Body of pancreas (tissue), 4 donors: ENCODE measurements around the gene CDHR3. TPM values are rescaled to one million over a fixed set of nuclear protein-coding genes. Genes with fewer than 3 reads are reported as not detected.

ENCODE experiments used
- ATAC-seq: fragments of 150-250 bp; one replicate; pipeline ENCODE4 v1.9.1; 2016
- DNase-seq, 4 donors: peaks; one replicate each; pipeline ENCODE4 v3.0.0-alpha.2; 2019
- H3K27ac ChIP-seq, 4 donors: fragments of 200-600 bp; sonication (generic); 1 replicate in 3 of 4; 2 replicates in 1 of 4; pipeline versions ENCODE4 v1.5.1 to v1.6.1; 2016 to 2019; ENCODE audit warnings: mild to moderate bottlenecking in 1 of 4, mixed read lengths in 1 of 4, moderate library complexity in 1 of 4
- H3K27me3 ChIP-seq, 2 donors: fragments of 200-600 bp; sonication (generic); one replicate each; pipeline ENCODE4 v1.6.0; 2016; ENCODE audit warnings: mild to moderate bottlenecking in 1 of 2
- H3K36me3 ChIP-seq, 2 donors: fragments of 200-600 bp; sonication (generic); replicated peaks in 1 of 2; 2 replicates each; pipeline ENCODE4 v1.5.1; 2016; ENCODE audit warnings: low read depth in 2 of 2; ENCODE audit not compliant: insufficient read depth in 1 of 2
- H3K4me1 ChIP-seq: fragments of 200-600 bp; sonication (generic); one replicate; pipeline ENCODE4 v1.6.0; 2016
- H3K4me3 ChIP-seq, 2 donors: fragments of 200-600 bp; sonication (generic); 1 replicate in 1 of 2; 2 replicates in 1 of 2; pipeline ENCODE4 v1.5.1; 2016 to 2019
- H3K9me3 ChIP-seq, 3 donors: fragments of 200-600 bp; sonication (generic); 1 replicate in 2 of 3; 2 replicates in 1 of 3; pipeline ENCODE4 v1.5.1; 2016
- CTCF ChIP-seq, 7 experiments: fragments of 450-650 bp in 4 of 7; fragments of 200-600 bp in 3 of 7; sonication (generic) in 3 of 7; IDR thresholded peaks; one replicate each; pipeline ENCODE4 v1.5.1; 2016 to 2019; ENCODE audit warnings: antibody characterized with exemption in 7 of 7
- POLR2A ChIP-seq, 3 donors: fragments of 450-650 bp; IDR thresholded peaks; one replicate each; pipeline ENCODE4 v1.6.1; 2016; ENCODE audit warnings: antibody characterized with exemption in 3 of 3, mild to moderate bottlenecking in 2 of 3
- WGBS, 2 donors: methylation state at CpG; one replicate each; pipeline ENCODE4 v1.1.5; 2017; 5-methylcytosine and 5-hydroxymethylcytosine counted together
- intact Hi-C: fragments of 100-400 bp; cut with DNase I; formaldehyde crosslinking; loops from one replicate; pipeline ENCODE4 v1.15.1; 2023
- total RNA-seq, 2 donors: library from RNA; depleted of rRNA; stranded (reverse); fragments of >200 nt; gene quantifications; one replicate each; pipeline ENCODE4 v1.1.0, GENCODE V29; 2016

The CDHR3 gene
- total RNA-seq, 2 donors from 2014 or later = 1.6 to 14.8 TPM

GRCh38 chr7:106070201-106070551, 107.1 kb downstream of the CDHR3 start:
- Histone ChIP-seq H3K9me3 (no peaks in the 10 kb centered on the region), H3K36me3 (no peaks in the 10 kb centered on the region), H3K27ac (peak overlapping the region in 2 of 4 donors; percentile 77 to 81), H3K4me1 (peaks cover 45% of the 10 kb centered on the region), H3K4me3 (no peak overlapping the region), H3K27me3 (no peaks in the 10 kb centered on the region)
- DNase-seq (peak; percentile 62 to 82 (median 78)), ATAC-seq (peak; percentile 72)
- intact Hi-C loops = no loop called here
- no peak for TF ChIP-seq POLR2A (IDR thresholded peaks at IDR 0.05)
- TF ChIP-seq CTCF (IDR thresholded peaks at IDR 0.05) = no peak
- WGBS, 2 donors = 37 to 100% methylated on average over 2 to 5 of the region's 5 CpGs

DNA sequence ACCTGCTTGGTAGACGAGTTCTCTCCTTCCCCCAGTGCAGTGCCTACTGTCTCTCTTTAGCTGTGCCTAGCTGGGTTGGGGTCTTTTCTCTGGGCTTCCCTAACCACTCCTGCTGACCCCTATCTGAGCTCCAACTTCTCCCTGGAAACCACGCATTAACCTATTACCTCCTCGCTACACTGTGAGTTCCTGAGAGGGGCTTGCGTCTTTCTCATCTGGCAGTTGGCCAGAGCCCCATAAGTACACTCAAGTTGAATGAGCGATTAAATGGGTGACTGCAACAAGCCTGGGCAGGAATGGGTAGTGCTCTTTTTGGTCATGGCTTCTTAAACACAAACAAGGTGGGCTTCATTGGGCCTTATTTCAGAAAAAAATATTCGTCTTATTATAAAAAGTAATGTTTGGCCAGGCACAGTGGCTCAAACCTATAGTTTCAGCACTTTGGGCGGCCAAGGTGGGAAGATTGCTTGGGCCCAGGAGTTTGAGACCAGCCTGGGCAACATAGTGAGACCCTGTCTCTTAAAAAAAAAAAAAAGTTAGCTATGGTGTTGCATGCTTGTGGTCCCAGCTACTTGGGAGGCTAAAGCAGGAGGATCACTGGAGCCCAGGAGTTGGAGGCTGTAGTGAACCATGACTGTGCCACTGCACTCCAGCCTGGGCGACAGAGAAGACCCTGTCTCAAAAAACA, 107.6 kb downstream of the CDHR3 start:
- TF ChIP-seq POLR2A (IDR thresholded peaks at IDR 0.05) = no peak
- no peak for TF ChIP-seq CTCF (IDR thresholded peaks at IDR 0.05)
- ATAC-seq (no peak), DNase-seq (no peak)
- H3K27me3 ChIP-seq = no peaks in the 10 kb centered on the region
- intact Hi-C loops = no loop called here
- no peaks in the 10 kb centered on the region for H3K9me3 ChIP-seq
- WGBS, 2 donors = 84 to 87% methylated on average over 8 of the region's 8 CpGs
- H3K36me3 ChIP-seq = no peaks in the 10 kb centered on the region
- no peak overlapping the region for H3K4me3 ChIP-seq
- peaks cover 40% of the 10 kb centered on the region for H3K4me1 ChIP-seq
- H3K27ac ChIP-seq = peak overlapping the region in 3 of 4 donors; percentile 38 to 81 (median 77)

GRCh38 chr7:106071356-106071998, 108.4 kb downstream of the CDHR3 start:
- H3K27ac ChIP-seq = peak overlapping the region; percentile 33 to 81 (median 58)
- no peaks in the 10 kb centered on the region for H3K36me3 ChIP-seq
- H3K9me3 ChIP-seq = no peaks in the 10 kb centered on the region
- peak in 1 of 3 donors; percentile 13 for TF ChIP-seq POLR2A (IDR thresholded peaks at IDR 0.05)
- no peak for TF ChIP-seq CTCF (IDR thresholded peaks at IDR 0.05)
- DNase-seq (peak in 1 of 4 donors; percentile 22), ATAC-seq (peak; percentile 39)
- H3K4me1 ChIP-seq = peaks cover 36% of the 10 kb centered on the region
- WGBS, 2 donors = 56 to 70% methylated on average over 9 of the region's 9 CpGs
- no peaks in the 10 kb centered on the region for H3K27me3 ChIP-seq
- intact Hi-C loops = no loop called here
- no peak overlapping the region for H3K4me3 ChIP-seq

GRCh38 chr7:106071999-106072714, 109.1 kb downstream of the CDHR3 start:
- Histone ChIP-seq H3K27me3 (no peaks in the 10 kb centered on the region), H3K4me3 (no peak overlapping the region), H3K27ac (peak overlapping the region in 3 of 4 donors; percentile 38 to 81 (median 77)), H3K4me1 (peaks cover 36% of the 10 kb centered on the region), H3K36me3 (no peaks in the 10 kb centered on the region), H3K9me3 (no peaks in the 10 kb centered on the region)
- 14 to 18% methylated on average over 9 of the region's 9 CpGs for WGBS, 2 donors
- ATAC-seq = peak; percentile 56
- peak; percentile 62 to 84 (median 72) for DNase-seq
- TF ChIP-seq POLR2A (IDR thresholded peaks at IDR 0.05) (no peak), CTCF (IDR thresholded peaks at IDR 0.05) (no peak)
- intact Hi-C loops = no loop called here
